Measurements from ENCODE around the gene KIRREL3. TPM values are rescaled to one million over a fixed set of nuclear protein-coding genes. Genes with fewer than 3 reads are reported as not detected.

KIRREL3 gene
- total RNA-seq, 2 donors from 2014 or later, result 0.28 TPM; not detected in 1

GRCh38 chr11:126456089-126456488 is 544.5 kb downstream of the KIRREL3 start:
- H3K4me1 ChIP-seq (replicated peaks), result no peaks in the 10 kb centered on the region
- 92% methylated on average over 15 of the region's 15 CpGs for WGBS
- no peak overlapping the region for H3K4me3 ChIP-seq
- H3K36me3 ChIP-seq, result no peaks in the 10 kb centered on the region
- H3K9me3 ChIP-seq, result no peaks in the 10 kb centered on the region
- TF ChIP-seq, protein P1, sequence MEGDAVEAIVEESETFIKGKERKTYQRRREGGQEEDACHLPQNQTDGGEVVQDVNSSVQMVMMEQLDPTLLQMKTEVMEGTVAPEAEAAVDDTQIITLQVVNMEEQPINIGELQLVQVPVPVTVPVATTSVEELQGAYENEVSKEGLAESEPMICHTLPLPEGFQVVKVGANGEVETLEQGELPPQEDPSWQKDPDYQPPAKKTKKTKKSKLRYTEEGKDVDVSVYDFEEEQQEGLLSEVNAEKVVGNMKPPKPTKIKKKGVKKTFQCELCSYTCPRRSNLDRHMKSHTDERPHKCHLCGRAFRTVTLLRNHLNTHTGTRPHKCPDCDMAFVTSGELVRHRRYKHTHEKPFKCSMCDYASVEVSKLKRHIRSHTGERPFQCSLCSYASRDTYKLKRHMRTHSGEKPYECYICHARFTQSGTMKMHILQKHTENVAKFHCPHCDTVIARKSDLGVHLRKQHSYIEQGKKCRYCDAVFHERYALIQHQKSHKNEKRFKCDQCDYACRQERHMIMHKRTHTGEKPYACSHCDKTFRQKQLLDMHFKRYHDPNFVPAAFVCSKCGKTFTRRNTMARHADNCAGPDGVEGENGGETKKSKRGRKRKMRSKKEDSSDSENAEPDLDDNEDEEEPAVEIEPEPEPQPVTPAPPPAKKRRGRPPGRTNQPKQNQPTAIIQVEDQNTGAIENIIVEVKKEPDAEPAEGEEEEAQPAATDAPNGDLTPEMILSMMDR (IDR thresholded peaks at IDR 0.05), result no peak
- no peak for TF ChIP-seq POLR2AphosphoS5 (IDR thresholded peaks at IDR 0.05)
- no peak for TF ChIP-seq POLR2A (IDR thresholded peaks at IDR 0.05)
- intact Hi-C loops (cut with DNase I), result no loop called here
- no peaks in the 10 kb centered on the region for H3K27me3 ChIP-seq (replicated peaks; ENCODE audit: insufficient read depth)
- no peak overlapping the region for H3K27ac ChIP-seq
- DNase-seq (ENCODE audit: low spot score), result no peak

DNA sequence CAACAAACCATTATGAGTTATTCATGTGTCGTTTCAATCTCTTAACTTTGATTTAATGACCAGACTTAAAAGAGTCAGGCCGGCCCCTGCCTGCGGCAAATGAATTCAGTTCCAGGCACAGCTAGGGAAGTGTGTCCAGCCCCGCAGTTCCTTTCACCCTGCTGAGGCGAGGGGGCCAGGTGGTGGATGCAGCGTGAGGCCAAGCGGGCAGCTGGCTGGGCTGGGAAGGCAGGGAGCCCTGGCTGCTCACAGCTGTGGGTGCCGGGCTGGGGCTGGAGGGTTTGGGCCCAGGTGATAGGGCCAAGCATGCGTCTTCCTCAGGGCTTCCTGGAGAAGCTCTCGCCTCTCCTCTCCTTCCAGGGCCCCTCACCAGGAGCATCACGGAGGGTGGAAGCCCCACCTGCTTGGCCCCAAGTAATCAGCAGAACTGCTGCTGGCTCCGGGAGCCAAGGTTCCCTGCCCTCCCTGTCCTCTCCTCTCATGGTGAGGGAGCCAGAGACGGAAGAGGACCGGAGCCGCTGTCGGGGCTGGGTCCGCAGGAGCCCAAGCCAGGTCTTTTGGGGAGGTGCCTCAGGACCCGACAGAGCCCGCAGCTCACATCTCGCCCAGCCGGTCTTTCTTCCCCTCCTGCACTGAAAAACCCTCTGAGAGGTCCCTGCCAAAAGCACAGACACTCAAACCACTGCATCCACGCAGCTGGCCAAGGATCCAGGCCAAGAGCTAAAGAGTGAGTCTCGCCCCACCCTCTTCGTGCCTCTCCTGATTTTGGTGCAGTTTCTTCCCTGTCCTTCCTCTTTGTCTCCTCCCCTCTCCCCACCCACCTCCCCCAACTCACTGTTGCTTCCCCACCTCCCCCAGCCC is 548.1 kb downstream of the KIRREL3 start:
- intact Hi-C loops (cut with DNase I), result no loop called here
- no peaks in the 10 kb centered on the region for H3K27me3 ChIP-seq (replicated peaks; ENCODE audit: insufficient read depth)
- no peaks in the 10 kb centered on the region for H3K9me3 ChIP-seq
- WGBS, result 14% methylated on average over 22 of the region's 24 CpGs
- H3K36me3 ChIP-seq, result no peaks in the 10 kb centered on the region
- no peaks in the 10 kb centered on the region for H3K4me1 ChIP-seq (replicated peaks)
- H3K27ac ChIP-seq, result no peak overlapping the region
- TF ChIP-seq, protein P1 (IDR thresholded peaks at IDR 0.05), result no peak
- no peak for TF ChIP-seq POLR2A (IDR thresholded peaks at IDR 0.05)
- no peak for TF ChIP-seq POLR2AphosphoS5 (IDR thresholded peaks at IDR 0.05)
- DNase-seq (ENCODE audit: low spot score), result peak; percentile 15
- H3K4me3 ChIP-seq, result no peak overlapping the region

- Histone ChIP-seq H3K9me3 (no peaks in the 10 kb centered on the region), H3K36me3 (no peaks in the 10 kb centered on the region), H3K27ac (no peak overlapping the region), H3K4me3 (no peak overlapping the region), H3K4me1 (replicated peaks) (no peaks in the 10 kb centered on the region), H3K27me3 (replicated peaks; ENCODE audit: insufficient read depth) (no peaks in the 10 kb centered on the region)
- intact Hi-C loops (cut with DNase I), result no loop called here
- 84% methylated on average over 15 of the region's 15 CpGs for WGBS
- TF ChIP-seq, protein P1 (IDR thresholded peaks at IDR 0.05), result no peak
- no peak for TF ChIP-seq POLR2AphosphoS5 (IDR thresholded peaks at IDR 0.05)
- TF ChIP-seq POLR2A (IDR thresholded peaks at IDR 0.05), result no peak
- no peak for DNase-seq (ENCODE audit: low spot score)
Measured at GRCh38 chr11:126451211-126451802, 549.3 kb downstream of the KIRREL3 start.

DNA sequence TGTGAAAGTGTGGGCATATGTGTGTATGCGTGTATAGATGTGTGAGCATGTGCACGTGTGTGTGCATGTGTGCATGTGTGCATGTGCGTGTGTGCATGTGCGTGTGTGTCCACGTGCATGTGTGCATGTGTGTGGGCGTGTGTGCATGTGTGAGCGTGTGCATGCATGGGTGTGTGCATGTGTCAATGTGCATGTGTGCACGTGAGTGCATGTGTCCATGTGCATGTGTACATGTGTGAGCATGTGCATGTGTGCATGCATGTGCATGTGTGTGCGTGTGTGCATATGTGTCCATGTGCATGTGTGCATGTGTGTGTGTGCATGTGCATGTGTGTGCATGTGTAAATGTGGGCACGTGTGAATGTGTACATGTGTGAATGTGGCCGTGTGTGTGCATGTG is 549.8 kb downstream of the KIRREL3 start:
- H3K4me1 ChIP-seq (replicated peaks), result no peaks in the 10 kb centered on the region
- TF ChIP-seq POLR2AphosphoS5 (IDR thresholded peaks at IDR 0.05) (no peak), POLR2A (IDR thresholded peaks at IDR 0.05) (no peak)
- TF ChIP-seq, protein P1 (IDR thresholded peaks at IDR 0.05), result no peak
- intact Hi-C loops (cut with DNase I), result no loop called here
- no peaks in the 10 kb centered on the region for H3K9me3 ChIP-seq
- DNase-seq (ENCODE audit: low spot score), result no peak
- no peak overlapping the region for H3K27ac ChIP-seq
- H3K27me3 ChIP-seq (replicated peaks; ENCODE audit: insufficient read depth), result no peaks in the 10 kb centered on the region
- 96% methylated on average over 11 of the region's 11 CpGs for WGBS
- no peaks in the 10 kb centered on the region for H3K36me3 ChIP-seq
- H3K4me3 ChIP-seq, result no peak overlapping the region

Measured in prostate gland (tissue), 2 donors.